ENCODE results near the gene ABCG2.

ABCG2 gene

DNA sequence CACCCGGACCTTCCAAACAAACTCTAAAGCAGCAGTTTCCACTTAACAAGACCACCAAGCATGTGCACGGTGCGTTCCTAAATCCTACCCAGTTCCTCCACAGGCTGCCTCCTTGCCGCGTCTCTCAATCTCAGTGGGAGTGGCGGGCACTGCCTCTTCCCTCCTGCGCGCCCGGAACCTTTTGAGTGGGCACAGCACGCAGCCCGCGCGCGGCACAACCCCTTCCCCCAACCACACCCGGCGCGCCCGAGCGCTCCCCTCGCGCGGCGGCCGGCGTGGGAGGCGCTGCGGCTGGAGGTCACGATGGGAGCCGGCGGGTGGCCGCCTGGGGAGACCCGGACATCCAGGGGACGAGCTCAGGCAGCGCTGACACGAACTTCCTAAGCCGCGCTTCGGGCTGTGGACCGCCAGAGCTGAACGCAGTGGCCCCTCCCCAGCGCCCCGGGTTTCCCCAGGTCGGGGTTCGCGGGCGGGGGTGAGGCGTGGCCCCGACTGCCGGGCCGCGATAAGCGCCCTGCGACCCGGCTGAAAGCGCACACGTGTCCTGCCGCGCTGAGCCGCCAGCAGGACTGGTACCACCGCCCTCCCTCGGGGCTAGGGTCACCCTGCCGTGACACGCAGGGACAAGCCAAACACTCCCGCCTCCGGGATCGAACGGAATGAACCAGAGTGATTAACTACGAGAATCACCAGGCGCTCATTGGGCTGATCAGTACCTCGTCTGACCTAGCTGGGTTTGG lies at the start of gene ABCG2:
TSS of gene ABCG2 (minus strand) at position 151 of the 740 bp plus-strand sequence. CDS start 18,644 bp downstream, outside the sequence.
- DNase-seq: no peak

DNA sequence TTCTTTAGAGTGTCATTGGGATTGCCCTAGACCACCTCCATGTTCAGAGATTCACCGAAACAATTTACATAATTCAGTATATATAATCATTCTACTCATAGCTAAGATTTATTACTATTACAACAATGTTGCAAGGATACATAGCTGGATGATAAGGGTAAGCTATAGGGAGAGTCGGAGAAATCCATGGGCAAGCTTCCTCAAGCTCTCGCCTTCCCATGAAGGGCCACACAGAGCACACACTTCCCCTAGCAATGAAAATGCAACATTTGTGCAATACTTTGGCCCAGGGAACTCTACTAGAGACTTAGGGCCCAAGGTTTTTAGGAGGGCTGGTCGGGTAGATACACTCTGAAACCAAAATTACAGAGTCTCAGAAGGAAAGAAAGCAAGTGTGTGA lies 49.7 kb upstream of the ABCG2 start:
- DNase-seq: no peak

DNA sequence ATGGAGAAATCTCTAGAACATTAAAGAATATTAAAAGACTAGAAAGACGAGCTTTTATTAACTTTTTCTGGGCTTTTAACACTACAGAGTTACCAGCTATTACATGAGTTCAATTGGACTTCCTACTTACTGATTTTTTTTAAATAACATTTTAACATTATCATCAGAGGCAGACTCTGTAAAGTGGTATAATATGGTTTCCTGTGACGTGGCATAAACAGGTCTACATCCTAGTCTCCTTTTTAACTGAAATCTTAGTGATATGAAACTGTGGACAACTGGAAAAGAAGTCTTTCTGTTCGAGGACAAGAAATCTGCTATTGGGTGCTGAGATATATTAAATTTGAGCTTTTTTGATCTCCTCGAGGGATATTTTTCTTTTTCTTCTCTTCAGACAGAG lies 48.7 kb upstream of the ABCG2 start:
- DNase-seq: no peak

DNA sequence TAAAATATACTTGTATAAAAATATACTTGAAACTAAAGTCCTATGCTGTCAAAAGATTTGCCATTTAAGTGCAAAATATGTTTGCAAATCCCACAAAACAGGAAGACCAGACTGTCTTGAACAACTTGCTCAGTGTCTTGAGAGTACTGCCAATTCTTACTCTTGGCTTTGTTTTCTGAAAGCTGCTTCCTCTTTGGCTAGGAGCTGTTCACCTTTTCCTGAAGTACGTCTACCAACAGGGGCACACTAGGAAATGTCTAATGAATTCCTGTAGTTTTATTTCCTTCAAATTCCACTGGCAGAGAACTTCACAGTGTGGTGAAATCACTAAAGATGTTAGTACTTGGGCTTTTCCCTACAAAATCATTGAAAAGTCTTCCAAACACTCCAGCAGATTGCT lies 46.4 kb upstream of the ABCG2 start:
- DNase-seq: no peak

DNA sequence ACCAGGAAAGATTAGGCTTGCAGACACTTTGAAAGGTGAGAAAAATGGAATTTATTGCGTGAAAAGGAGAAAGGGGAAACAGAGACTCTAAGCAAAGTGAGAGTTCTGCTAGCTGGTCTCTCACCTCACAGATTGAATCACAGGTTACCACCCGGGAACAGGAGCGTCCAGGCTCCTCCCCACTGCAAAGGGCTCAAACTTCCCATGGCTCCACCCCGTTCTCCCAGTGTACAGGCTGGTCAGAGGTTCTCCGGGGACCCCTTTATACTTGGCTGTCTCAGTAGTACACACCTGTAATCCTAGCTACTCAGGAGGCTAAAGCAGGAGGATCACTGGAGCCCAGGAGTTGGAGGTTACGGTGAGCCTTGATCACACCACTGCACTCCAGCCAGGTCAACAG lies 44.0 kb upstream of the ABCG2 start:
- DNase-seq: no peak

DNA sequence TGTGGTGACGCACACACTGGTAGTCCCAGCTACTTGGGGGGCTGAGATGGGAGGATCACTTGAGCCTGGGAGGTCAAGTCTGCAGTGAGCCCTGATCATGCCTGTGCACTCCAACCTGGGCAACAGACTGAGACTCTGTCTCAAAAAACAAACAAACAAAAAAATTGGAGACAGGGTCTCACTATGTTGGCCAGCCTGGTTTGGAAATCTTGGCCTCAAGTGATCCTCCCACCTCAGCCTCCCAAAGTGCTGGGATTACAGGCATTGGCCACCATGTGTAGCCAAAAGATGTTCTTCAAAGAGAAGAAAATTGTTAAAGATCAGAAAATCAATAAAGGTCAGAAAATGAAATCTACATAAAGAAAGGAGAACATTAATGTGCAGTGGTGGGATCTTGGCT lies 41.7 kb upstream of the ABCG2 start:
- DNase-seq: no peak

DNA sequence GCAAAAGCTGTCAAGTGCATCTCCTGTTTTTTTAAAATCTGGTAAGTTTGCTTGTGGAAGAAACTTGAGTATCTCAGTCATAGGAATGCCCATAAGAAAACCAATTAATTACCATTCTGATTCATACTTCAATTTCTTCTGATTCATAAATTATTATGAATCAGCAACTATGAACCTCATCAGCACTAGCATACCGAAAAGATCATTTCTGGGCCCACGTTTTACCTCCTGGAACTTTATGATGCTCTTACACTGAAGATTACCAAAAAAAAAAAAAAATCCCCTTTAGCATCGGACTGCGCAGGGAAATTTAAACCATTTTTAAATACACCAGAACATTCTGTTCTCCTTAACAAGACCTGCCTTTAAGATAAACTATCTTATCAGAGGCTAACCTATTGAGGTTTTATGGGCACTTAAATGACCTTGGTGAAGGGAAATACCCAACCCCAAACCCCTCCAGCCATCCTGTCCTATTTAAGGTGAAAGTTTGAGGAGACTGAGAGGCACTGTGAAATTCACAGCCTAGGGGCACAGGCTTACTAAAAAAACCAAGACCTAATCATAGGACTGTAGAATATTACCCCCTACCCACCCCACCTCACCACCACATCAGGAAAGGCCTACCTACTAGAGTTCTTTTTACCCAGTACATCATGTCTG lies 38.2 kb upstream of the ABCG2 start:
- DNase-seq: no peak

DNA sequence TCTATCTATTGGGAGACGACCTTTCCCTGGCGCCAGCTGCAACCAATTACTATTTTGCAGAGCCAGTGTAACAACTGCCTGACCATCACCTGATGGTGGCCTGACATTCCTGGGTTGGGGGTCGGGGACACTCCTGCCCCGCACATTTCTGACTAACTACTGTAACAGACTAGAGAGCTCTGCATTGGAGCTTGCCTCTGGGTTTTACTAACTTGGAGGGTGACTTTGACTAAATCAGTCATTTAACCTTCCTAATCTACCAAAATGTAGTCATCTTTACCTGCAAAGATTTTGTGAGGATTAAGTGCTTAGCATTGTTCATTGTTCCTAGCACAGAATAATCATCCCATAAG lies 37.5 kb upstream of the ABCG2 start:
- no peak for DNase-seq

DNA sequence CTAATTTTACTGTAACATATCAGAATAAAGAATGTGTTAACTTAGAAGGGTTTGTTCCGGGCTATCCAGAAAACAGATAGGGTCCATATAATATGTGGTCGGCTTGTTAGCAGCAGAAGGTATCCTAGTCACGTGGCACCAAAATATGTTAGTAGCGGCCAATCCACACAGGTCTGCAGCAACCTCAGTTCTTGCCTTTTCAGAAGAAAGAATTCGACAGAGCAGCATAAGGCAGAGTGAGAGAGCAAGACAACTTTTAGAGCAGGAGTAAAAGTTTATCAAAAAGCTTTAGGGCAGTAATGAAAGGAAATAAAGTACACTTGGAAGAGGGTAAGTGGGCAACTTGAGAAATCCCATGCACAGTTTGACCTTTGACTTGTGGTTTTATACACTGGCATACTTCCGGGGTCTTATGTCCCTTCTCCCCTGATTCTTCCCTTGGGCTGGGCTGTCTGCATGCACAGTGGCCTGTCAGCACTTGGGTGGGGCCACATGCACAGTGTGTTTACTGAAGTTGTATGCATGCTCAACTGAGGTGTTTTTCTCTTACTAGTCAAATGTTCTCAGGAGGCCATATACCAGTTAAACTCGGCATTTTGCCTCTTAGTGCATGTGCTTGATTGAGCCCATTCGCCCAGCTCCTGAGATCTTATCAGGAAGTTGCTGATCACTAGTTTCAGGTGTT lies 37.0 kb upstream of the ABCG2 start:
- no peak for DNase-seq

DNA sequence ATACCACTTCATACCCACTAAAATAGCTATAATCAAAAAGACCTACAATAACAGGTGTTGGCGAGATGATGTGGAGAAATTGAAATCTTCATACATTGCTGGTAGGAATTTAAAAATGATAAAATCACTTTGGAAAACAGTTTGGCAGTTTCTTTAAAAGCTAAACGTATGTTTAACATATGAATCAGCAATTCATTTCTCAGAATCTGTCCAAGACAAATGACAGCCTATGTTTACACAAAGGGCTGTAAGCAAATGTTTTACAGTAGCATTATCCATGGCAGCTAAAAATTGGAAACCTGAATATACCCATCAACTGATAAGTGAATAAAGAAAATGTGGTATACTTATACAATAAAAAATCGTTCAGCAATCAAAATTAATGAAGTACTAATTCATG lies 33.0 kb upstream of the ABCG2 start:
- DNase-seq: no peak

DNA sequence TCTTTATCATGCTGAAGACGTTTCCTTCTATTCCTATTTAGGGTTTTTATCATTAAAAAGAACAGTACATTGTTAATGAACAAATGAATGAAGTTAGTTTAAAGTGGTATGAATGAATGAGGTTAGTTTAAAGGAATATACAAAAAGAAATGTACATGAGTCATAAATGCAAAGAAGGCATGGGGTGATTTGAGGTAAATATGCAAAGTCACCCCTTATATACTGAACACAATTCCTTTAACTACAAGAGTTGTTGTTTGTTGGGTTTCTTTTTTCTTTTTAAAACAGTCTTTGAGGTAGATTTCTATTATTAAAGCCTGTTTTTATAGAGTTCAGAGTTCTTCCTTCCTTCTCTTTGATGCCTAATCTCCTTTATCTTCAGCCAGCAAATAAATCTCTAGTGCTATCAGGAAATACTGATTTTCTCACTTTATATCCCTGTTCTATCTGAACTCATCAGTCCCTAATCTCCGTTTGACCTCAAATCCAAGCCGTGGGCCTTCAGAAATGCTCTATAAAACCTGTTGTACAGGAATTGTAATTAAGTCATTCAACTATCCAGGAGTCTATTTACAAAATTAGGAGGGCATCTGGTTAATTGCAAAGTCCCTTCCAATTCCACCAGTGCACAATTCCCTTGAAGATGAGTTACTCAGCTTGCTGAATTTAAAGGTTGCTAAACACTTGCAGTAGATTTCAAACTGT lies 31.6 kb upstream of the ABCG2 start:
- no peak for DNase-seq

DNA sequence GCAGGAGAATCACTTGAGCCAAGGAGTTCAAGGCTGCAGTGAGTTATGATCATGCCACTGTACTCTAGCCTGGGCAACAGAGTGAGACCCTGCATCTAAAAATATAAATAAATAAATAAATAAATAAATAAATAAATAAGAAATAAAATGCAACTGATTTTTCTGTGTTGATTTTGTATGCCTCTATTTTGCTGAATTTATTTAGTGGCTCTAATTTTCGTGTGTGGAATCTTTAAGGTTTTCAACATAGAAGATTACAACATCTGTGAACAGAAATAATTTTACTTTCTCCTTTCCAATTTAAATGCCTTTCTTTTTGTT lies 30.9 kb upstream of the ABCG2 start:
- DNase-seq: no peak

DNA sequence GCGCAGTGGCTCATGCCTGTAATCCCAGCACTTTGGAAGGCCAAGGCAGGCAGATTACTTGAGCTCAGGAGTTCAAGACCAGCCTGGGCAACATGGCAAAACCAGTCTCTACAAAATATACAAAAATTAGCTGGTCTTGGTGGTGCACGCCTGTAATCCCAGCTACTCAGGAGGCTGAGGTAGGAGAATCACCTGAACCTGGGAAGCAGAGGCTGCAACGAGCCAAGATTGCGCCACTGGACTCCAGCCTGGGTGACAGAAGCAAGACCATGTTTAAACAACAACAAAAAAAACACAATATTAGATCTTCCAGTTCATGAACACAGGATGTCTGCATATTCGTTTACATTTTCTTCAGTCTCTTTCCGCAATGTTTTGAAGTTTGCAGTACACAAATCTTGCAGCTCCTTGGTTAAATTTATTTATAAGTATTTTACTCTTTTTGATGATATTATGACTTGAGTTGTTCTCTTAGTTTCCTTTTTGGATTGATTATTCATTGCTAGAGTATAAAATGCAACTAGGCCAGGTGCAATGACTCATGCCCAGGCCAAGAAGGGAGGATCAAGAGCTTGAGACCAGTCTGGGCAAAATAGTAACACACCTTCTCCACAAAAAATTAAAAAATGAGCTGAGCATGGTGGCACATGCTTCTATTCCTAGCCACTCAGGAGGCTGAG lies 30.4 kb upstream of the ABCG2 start:
- no peak for DNase-seq

DNA sequence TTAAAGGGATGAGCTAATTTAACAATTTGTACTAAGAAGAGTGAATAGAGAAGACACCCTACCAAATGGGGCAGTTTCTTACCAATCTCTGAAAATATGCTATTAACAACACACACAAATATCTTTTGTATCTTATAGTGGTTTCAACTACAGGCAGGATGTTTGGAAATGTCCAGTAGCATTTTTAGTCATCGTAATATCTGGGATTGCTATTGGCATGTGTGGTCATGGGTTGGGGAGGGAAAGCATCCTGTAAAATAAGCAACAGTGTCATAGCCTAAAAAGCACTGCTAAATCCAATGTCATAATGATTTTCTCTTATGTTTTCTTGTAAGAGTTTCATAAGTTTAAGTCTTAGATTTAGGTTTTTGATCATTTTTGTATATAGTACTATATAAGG lies 29.3 kb upstream of the ABCG2 start:
- DNase-seq: no peak

DNA sequence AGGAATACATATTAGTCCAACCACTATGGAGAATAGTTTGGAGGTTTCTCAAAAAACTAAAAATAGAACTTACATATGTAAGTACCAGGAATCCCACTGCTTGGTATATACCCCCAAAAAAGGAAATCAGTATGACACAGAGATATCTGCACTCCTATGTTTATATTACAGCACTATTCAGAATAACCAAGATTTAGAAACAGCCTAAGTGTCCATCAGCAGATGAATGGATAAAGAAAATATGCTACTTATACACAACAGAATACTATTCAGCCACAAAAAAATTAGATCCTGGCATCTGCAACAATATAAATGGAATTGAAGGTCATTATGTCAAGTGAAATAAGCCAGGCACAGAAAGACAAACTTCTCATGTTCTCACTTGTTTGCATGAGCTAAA lies 27.5 kb upstream of the ABCG2 start:
- no peak for DNase-seq

DNA sequence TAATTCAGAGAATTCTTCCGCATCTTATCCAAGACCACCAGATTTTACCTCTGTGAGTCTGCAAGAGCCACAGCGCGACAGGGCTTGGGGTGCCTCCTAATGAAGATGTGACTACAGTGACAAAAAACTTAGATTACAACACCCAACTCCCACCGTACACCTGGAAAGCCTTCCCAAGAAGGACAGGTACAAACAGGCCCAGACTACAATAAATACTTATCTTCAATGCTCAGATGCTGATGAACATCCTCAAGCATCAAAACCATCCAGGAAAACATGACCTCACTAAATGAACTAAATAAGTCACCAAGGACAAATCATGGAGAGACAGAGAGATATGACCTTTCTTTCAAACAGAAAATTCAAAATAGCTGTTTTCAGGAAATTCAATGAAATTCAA lies 20.8 kb upstream of the ABCG2 start:
- DNase-seq: no peak

DNA sequence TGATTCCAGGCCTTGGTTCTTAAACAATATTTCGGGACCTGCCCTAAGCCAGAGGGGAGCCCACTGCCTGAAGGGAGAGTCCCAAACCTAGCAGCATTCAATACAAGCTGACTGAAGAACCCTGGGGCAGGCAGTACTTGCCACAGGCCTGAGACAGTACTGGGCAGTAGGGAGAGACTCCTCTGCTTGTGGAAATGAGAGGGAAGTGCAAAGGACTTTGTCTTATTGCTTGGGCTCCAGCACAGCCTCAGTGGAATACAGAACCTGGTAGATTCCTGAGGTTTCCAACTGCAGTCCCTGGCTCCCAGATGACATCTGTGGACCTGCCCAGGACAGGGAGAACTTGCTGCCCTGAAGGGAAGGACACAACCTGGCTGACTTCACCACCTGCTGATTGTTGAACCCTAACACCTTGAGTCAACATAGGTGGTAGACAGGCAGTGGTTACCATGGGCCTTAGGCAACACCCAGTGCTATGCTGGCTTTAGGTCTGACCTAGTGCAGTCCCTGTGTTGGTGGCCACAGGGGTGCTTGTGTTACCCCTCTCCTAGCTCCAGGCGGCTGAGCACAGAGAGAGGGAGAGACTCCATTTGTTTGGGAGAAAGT lies 20.3 kb upstream of the ABCG2 start:
- DNase-seq: no peak

DNA sequence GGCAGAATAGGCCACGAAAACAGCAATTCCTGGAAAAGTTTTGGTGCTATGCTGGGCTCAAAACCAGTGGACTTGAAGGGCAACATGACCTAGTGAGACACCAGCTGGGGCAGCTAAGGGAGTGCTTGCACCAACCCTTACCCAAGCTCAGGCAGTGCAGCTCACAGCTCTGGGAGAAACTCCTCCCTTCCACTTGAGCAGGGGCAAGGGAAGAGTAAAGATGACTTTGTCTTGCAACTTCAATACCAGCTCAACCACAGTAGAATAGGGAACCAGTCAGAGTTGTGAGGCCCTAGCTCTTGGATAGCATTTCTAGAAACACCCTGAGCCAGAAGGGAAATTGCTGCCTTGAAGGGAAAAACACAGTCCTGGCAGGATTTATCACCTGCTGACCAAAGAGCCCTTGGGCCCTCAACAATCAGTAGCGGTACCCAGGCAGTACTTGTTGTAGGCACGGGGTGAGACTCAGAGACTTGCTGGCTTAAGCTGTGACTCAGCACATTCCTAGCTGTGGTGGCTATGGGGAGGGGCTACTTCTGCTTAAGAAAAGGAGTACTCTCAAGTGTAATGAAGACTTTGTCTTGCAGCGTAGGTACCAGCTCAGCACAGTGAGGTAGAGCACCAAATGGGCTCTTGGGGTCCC lies 19.7 kb upstream of the ABCG2 start:
- no peak for DNase-seq

DNA sequence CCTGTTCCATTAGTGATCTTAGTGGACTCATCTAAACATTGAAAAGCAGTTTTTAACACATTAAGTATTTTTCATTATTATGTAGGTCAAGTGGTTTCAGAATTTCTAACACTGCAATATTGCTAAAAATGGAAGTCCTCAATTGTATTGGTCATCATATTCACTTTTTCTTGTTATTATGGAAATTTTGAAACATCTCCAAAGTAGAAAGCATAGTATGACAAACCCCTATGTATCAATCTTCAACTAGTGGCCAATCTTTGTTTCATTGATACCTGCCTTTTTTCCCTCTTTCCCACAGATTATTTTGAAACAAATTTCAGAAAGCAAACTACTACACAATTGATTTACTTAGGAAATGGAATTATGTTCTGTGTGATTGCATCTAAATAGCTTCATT lies 14.5 kb upstream of the ABCG2 start:
- DNase-seq: no peak

DNA sequence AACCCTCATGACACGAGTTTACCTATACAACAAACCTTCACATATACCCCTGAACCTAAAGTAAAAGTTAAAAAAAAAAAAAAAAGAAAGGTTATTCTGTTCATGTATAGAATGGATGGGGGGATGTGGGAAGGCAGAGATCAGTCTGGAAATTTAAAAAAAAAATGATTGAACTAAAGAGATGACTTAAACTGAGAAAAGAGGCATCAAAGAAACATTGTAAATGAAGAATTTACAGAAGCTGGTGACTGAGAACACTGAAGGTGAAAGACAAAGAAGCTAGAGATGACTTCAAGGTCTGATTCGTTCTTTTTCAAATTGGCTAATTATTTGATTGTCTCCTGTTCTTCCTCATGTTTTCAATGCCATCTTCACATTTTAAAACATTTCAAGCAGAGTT lies 12.8 kb upstream of the ABCG2 start:
- DNase-seq: no peak

DNA sequence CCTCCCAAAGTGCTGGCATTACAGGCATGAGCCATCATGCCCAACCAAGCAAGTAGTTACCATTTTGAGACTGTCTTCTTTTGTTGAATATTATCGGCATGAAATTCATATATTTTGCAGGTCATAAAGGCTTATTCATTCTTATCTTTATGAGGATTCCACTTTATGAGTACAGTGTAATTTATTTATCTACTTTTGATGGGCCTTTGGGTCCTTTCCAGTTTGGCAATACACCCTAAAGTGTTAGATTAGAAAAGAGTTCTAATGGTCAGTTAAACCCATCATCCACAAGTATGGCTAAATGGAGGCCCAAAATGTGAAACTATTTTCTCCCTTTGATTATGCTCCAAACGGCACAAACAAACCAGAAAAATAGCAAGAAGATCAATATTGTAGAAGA lies 10.9 kb upstream of the ABCG2 start:
- no peak for DNase-seq

DNA sequence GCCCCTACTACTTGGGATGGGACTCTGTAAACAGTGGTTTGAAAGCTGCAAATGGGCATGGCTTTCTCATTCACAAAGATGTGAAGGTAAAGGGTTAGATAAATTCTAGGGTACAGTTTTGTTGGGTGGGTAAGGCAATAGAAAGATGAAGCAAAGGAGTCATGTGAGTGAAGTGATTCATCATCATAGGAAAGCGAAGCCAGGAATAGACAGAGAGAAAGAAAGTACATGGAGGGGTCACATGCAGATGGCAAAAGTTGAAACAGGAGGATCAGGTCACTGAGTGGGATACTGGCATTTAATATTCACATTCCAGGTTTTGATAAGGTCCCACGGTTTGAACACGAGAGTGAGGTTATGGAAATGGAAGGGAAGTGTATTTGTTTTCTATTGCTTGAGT lies 8.2 kb upstream of the ABCG2 start:
- DNase-seq: no peak

All from NCI-H146 (cell line).